GM20000 (cell line): Measurements from ENCODE around the gene MAP1A.
"Not testable (repeated sequence)": the region's sequence is repeated elsewhere in the genome, so short reads cannot be mapped to it uniquely, and the experiment has no call there.

Experiments used
- DNase-seq: peaks from one replicate; pipeline ENCODE4 v3.0.0; 2012; ENCODE audit warnings: low spot score
- TF ChIP-seq, protein P1 (sequence below): IDR thresholded peaks from 2 replicates; pipeline ENCODE4 v1.5.1; 2012; ENCODE audit warnings: mild to moderate bottlenecking, control low read depth; ENCODE audit errors: extremely low read depth, missing control alignments

Gene MAP1A

DNA sequence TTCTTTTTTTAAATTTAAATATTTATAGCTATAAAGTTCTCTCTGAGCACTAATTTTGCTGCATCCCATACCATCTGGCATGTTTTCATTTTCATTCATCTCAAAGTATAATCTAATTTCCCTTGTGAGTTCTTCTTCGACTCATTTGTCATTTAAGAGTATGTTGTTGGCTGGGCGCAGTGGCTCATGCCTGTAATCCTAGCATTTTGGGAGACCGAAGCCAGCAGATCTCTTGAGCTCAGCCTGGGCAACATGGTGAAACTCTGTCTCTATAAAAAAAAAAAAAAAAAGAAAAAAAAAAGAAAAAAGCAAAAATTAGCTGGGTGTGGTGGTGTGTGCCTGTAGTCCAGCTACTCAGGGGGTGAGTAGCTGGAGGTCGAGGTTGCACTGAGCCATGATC is 34.8 kb downstream of the MAP1A start:
- DNase-seq, result no peak
- TF ChIP-seq, protein P1, sequence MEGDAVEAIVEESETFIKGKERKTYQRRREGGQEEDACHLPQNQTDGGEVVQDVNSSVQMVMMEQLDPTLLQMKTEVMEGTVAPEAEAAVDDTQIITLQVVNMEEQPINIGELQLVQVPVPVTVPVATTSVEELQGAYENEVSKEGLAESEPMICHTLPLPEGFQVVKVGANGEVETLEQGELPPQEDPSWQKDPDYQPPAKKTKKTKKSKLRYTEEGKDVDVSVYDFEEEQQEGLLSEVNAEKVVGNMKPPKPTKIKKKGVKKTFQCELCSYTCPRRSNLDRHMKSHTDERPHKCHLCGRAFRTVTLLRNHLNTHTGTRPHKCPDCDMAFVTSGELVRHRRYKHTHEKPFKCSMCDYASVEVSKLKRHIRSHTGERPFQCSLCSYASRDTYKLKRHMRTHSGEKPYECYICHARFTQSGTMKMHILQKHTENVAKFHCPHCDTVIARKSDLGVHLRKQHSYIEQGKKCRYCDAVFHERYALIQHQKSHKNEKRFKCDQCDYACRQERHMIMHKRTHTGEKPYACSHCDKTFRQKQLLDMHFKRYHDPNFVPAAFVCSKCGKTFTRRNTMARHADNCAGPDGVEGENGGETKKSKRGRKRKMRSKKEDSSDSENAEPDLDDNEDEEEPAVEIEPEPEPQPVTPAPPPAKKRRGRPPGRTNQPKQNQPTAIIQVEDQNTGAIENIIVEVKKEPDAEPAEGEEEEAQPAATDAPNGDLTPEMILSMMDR, result no peak

DNA sequence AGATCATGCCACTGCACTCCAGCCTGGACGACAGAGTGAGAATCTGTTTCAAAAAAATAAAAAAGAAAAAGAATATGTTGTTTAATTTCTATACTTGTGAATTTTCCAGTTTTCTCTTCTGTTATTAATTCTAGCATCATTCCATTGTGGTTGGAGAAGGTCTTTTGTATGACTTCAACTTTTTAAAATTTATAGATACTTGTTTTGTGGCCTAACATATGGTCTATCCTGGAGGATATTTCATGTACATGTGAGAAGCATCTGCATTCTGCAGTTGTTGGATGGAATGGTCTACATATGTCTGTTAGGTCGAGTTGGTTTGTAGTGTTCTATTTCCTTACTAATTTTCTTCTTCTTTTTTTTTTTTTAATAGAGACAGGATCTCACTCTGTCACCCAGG is 35.6 kb downstream of the MAP1A start:
- TF ChIP-seq, protein P1, result no peak
- DNase-seq, result no peak

DNA sequence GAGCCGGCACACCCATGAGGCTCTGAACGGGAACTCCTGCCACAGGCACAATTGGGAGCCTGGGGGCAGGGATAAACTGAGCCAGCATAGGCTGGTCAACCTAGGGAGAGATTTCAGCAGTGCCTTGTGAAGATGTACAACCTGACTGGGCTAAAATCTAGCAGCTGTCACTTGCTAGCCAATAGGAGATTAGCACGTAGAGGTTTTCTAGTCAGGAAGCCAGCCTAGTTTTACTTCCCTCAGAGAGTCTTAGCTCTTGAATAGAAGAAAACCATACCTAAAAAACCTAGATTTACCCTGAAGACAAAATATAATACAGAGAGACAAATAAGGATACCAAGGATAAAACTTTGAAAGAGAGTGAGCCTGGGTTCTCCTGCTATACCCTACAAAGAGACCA is 45.3 kb downstream of the MAP1A start:
- DNase-seq, result not testable (repeated sequence)

DNA sequence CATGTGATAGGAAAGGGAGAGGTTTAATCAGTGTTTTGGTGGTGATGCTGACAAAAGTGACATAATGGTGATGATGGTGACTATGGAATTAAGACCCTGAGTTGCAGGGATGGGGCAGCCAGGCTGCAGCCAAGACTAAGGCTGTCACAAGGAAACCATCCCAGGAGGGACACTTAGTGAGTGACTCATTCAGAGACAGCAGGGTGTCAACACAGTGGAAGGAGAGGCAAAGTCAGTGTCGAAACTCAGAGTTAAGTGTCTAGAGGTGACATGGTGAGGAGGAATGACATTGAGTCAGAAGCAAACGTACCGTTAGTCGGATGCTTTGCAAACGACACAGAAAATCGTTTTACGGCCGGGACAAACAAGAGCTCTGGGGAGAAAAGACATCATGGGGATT is 46.4 kb downstream of the MAP1A start:
- DNase-seq, result not testable (repeated sequence)

DNA sequence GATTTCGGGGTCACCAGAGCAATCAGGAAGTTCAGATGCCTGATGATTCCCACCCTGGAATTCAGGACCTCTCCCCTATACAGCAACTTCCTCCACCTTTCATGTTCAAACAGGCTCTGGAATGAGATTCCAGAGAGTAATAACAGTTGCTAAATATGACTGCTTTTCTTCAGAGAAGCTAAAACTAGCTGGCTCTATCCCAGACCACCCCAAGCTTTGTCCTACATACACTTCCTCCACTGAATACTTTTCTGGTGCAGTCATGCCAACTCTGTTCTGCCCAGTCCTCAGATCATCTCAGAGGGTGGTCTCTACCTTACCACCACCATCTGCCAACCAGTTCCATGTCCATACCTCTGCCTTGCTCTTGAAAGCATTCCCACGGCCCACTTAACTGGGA is 49.2 kb downstream of the MAP1A start:
- DNase-seq, result not testable (repeated sequence)

DNA sequence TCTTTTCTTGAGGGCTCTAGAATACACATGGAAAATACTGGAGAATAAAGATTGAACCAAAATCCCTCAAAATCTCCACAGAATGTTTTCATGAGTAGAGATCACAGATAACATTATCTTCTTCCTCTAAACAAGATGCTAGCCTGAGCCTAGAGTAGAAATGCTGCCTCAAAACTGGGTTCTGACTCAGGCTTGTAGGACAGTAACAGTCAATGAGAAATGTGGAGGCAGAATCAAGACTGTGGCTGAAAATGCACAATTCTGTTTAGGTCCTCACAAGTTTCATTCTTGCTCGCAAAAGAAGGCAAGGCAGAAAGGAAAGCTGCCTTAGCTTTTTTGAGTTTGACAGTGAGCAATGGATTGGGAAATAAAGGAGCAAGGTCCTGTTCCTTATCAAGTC is 57.2 kb downstream of the MAP1A start:
- not testable (repeated sequence) for DNase-seq
